HepG2 (cell line): ENCODE results near the gene CERT1.

Experiments used
- EZH2 ChIP-seq: conservative IDR thresholded peaks from 2 replicates; pipeline ENCODE4 v1.6.1; 2012; ENCODE audit warnings: mild to moderate bottlenecking, low read depth, low read length, moderate library complexity
- JUNB ChIP-seq: sonication (generic); formaldehyde crosslinking; IDR thresholded peaks from 2 replicates; pipeline ENCODE4 v1.8.0; 2022; ENCODE audit warnings: missing genetic modification reagents, mild to moderate bottlenecking, borderline replicate concordance
- SIN3A ChIP-seq: IDR thresholded peaks from 2 replicates; pipeline ENCODE4 v1.6.1; 2011; ENCODE audit warnings: low read depth, mild to moderate bottlenecking, control low read depth, low read length, borderline replicate concordance
- ZNF136 ChIP-seq: sonication (generic); formaldehyde crosslinking; IDR thresholded peaks from 2 replicates; pipeline ENCODE4 v1.8.1; 2022; ENCODE audit warnings: low read depth, mild to moderate bottlenecking, moderate library complexity, missing genetic modification reagents
- ZNF501 ChIP-seq: sonication (generic); formaldehyde crosslinking; IDR thresholded peaks from 2 replicates; pipeline ENCODE4 v1.5.1; 2020; ENCODE audit warnings: mild to moderate bottlenecking, moderate library complexity, missing genetic modification reagents
- TF ChIP-seq, protein P1 (sequence below): sonication (generic); formaldehyde crosslinking; IDR thresholded peaks from 2 replicates; pipeline ENCODE4 v1.5.0; 2020; ENCODE audit warnings: mild to moderate bottlenecking, missing genetic modification reagents, moderate library complexity

DNA sequence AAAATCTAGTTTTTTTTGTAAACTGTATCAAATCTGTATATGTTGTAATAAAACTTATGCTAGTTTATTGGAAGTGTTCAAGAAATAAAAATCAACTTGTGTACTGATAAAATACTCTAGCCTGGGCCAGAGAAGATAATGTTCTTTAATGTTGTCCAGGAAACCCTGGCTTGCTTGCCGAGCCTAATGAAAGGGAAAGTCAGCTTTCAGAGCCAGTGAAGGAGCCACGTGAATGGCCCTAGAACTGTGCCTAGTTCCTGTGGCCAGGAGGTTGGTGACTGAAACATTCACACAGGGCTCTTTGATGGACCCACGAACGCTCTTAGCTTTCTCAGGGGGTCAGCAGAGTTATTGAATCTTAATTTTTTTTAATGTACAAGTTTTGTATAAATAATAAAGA lies 150.1 kb downstream of the CERT1 start:
- TF ChIP-seq SIN3A = no peak
- TF ChIP-seq, protein P1, sequence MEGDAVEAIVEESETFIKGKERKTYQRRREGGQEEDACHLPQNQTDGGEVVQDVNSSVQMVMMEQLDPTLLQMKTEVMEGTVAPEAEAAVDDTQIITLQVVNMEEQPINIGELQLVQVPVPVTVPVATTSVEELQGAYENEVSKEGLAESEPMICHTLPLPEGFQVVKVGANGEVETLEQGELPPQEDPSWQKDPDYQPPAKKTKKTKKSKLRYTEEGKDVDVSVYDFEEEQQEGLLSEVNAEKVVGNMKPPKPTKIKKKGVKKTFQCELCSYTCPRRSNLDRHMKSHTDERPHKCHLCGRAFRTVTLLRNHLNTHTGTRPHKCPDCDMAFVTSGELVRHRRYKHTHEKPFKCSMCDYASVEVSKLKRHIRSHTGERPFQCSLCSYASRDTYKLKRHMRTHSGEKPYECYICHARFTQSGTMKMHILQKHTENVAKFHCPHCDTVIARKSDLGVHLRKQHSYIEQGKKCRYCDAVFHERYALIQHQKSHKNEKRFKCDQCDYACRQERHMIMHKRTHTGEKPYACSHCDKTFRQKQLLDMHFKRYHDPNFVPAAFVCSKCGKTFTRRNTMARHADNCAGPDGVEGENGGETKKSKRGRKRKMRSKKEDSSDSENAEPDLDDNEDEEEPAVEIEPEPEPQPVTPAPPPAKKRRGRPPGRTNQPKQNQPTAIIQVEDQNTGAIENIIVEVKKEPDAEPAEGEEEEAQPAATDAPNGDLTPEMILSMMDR (CRISPR knock-in tag) = no peak
- TF ChIP-seq EZH2 = no peak
- TF ChIP-seq JUNB (CRISPR knock-in tag) = no peak
- no peak for TF ChIP-seq ZNF501
- TF ChIP-seq ZNF136 (CRISPR knock-in tag) = no peak
